ENCODE results near the gene CARS2. TPM values are rescaled to one million over a fixed set of nuclear protein-coding genes. Genes with fewer than 3 reads are reported as not detected.

Gene CARS2
- total and polyA plus RNA-seq, 3 experiments from 2014 or later = 39.2 to 84.9 (median 84.5) TPM

GRCh38 chr13:110684388-110685056 is 21.4 kb downstream of the CARS2 start:
- Mint-ChIP-seq H3K27ac (no peak overlapping the region), H3K9me3 (no peaks in the 10 kb centered on the region), H3K4me1 (peaks cover 0 to 6% (median 0%) of the 10 kb centered on the region in 3 donors), H3K36me3 (peaks cover 4 to 79% (median 14%) of the 10 kb centered on the region in 3 donors), H3K4me3 (no peak overlapping the region), H3K27me3 (no peaks in the 10 kb centered on the region)
- Histone ChIP-seq H3K27me3 (ENCODE audit: insufficient read depth, low read length, poor library complexity, severe bottlenecking) (no peaks in the 10 kb centered on the region), H3K9me3 (ENCODE audit: low read length) (no peaks in the 10 kb centered on the region), H3K27ac (ENCODE audit: low read depth, low read length) (no peak overlapping the region), H3K4me3 (ENCODE audit: low read length) (no peak overlapping the region), H3K4me1 (ENCODE audit: insufficient read depth, low read length) (no peaks in the 10 kb centered on the region), H3K36me3 (ENCODE audit: insufficient read depth, low read length) (peaks cover 13% of the 10 kb centered on the region)
- no peak for DNase-seq
- CTCF ChIA-PET = interaction anchor here (0.8 to 3.3 kb wide), 6 partner anchors 21 to 141 kb away, joined by 3 to 23 read pairs (median 6); partner anchors contain the start of gene CARS2
- POLR2A ChIA-PET = no interaction called here

- POLR2A ChIA-PET = no interaction called here
These were observed 22.0 kb downstream of the CARS2 start for GRCh38 chr13:110683921-110684320.

GRCh38 chr13:110683203-110683883 is 22.6 kb downstream of the CARS2 start:
- H3K4me3 ChIP-seq (ENCODE audit: low read length) = no peak overlapping the region

More at GRCh38 chr13:110683921-110684320, 22.0 kb downstream of the CARS2 start:
- no peak overlapping the region for H3K4me3 ChIP-seq (ENCODE audit: low read length)
- DNase-seq = no peak
- Mint-ChIP-seq H3K36me3 (peaks cover 4 to 77% (median 16%) of the 10 kb centered on the region in 3 donors), H3K4me3 (no peak overlapping the region), H3K27me3 (no peaks in the 10 kb centered on the region), H3K27ac (peak overlapping the region in 1 of 8 donors; percentile 17), H3K4me1 (peaks cover 0 to 2% (median 0%) of the 10 kb centered on the region in 3 donors), H3K9me3 (no peaks in the 10 kb centered on the region)
- CTCF ChIA-PET = interaction anchor here (0.7 to 3.3 kb wide), 13 partner anchors 18 to 141 kb away, joined by 3 to 23 read pairs (median 5); partner anchors contain the start of gene CARS2
- no peaks in the 10 kb centered on the region for H3K9me3 ChIP-seq (ENCODE audit: low read length)
- H3K27me3 ChIP-seq (ENCODE audit: insufficient read depth, low read length, poor library complexity, severe bottlenecking) = no peaks in the 10 kb centered on the region
- peaks cover 13% of the 10 kb centered on the region for H3K36me3 ChIP-seq (ENCODE audit: insufficient read depth, low read length)
- no peaks in the 10 kb centered on the region for H3K4me1 ChIP-seq (ENCODE audit: insufficient read depth, low read length)
- H3K27ac ChIP-seq (ENCODE audit: low read depth, low read length) = no peak overlapping the region

GRCh38 chr13:110682746-110683145 is 23.2 kb downstream of the CARS2 start:
- Mint-ChIP-seq H3K4me1 (peaks cover 0 to 10% (median 4%) of the 10 kb centered on the region in 3 donors), H3K27me3 (no peaks in the 10 kb centered on the region), H3K36me3 (peaks cover 10 to 79% (median 23%) of the 10 kb centered on the region in 3 donors), H3K9me3 (no peaks in the 10 kb centered on the region), H3K4me3 (no peak overlapping the region), H3K27ac (no peak overlapping the region)
- Histone ChIP-seq H3K36me3 (ENCODE audit: insufficient read depth, low read length) (peaks cover 13% of the 10 kb centered on the region), H3K4me3 (ENCODE audit: low read length) (no peak overlapping the region), H3K4me1 (ENCODE audit: insufficient read depth, low read length) (no peaks in the 10 kb centered on the region), H3K27me3 (ENCODE audit: insufficient read depth, low read length, poor library complexity, severe bottlenecking) (no peaks in the 10 kb centered on the region), H3K27ac (ENCODE audit: low read depth, low read length) (no peak overlapping the region), H3K9me3 (ENCODE audit: low read length) (no peaks in the 10 kb centered on the region)
- ChIA-PET CTCF (interaction anchor here (0.7 to 3.3 kb wide), 12 partner anchors 16 to 139 kb away, joined by 3 to 23 read pairs (median 6); partner anchors contain the start of gene CARS2), POLR2A (no interaction called here)
- DNase-seq = no peak

More at GRCh38 chr13:110683203-110683883, 22.6 kb downstream of the CARS2 start:
- Histone ChIP-seq H3K9me3 (ENCODE audit: low read length) (no peaks in the 10 kb centered on the region), H3K4me1 (ENCODE audit: insufficient read depth, low read length) (no peaks in the 10 kb centered on the region), H3K36me3 (ENCODE audit: insufficient read depth, low read length) (peaks cover 13% of the 10 kb centered on the region), H3K27me3 (ENCODE audit: insufficient read depth, low read length, poor library complexity, severe bottlenecking) (no peaks in the 10 kb centered on the region), H3K27ac (ENCODE audit: low read depth, low read length) (no peak overlapping the region)
- Mint-ChIP-seq H3K9me3 (no peaks in the 10 kb centered on the region), H3K4me1 (peaks cover 0 to 7% (median 1%) of the 10 kb centered on the region in 3 donors), H3K36me3 (peaks cover 7 to 79% (median 22%) of the 10 kb centered on the region in 3 donors), H3K27me3 (no peaks in the 10 kb centered on the region), H3K27ac (peak overlapping the region in 2 of 8 donors; percentile 17 to 42), H3K4me3 (no peak overlapping the region)
- ChIA-PET POLR2A (no interaction called here), CTCF (interaction anchor here (0.7 to 3.3 kb wide), 15 partner anchors 16 to 139 kb away, joined by 3 to 23 read pairs (median 5); partner anchors contain the start of gene CARS2)
- DNase-seq = peak in 1 of 5 donors; percentile 26

- Mint-ChIP-seq H3K27ac (peak overlapping the region in 1 of 8 donors; percentile 42), H3K27me3 (no peaks in the 10 kb centered on the region), H3K9me3 (no peaks in the 10 kb centered on the region), H3K36me3 (peaks cover 10 to 75% (median 22%) of the 10 kb centered on the region in 3 donors), H3K4me1 (peaks cover 0 to 9% (median 4%) of the 10 kb centered on the region in 3 donors), H3K4me3 (peak overlapping the region in 1 of 7 donors; percentile 46)
- Histone ChIP-seq H3K4me3 (ENCODE audit: low read length) (no peak overlapping the region), H3K27me3 (ENCODE audit: insufficient read depth, low read length, poor library complexity, severe bottlenecking) (no peaks in the 10 kb centered on the region), H3K36me3 (ENCODE audit: insufficient read depth, low read length) (peaks cover 9% of the 10 kb centered on the region), H3K4me1 (ENCODE audit: insufficient read depth, low read length) (no peaks in the 10 kb centered on the region), H3K27ac (ENCODE audit: low read depth, low read length) (no peak overlapping the region), H3K9me3 (ENCODE audit: low read length) (no peaks in the 10 kb centered on the region)
- POLR2A ChIA-PET = no interaction called here
- DNase-seq = no peak
- CTCF ChIA-PET = interaction anchor here (0.9 to 3.3 kb wide), 6 partner anchors 25 to 140 kb away, joined by 3 to 10 read pairs (median 3); no protein-coding TSS in a partner anchor
These were observed 23.9 kb downstream of the CARS2 start for GRCh38 chr13:110681868-110682550.

- Histone ChIP-seq H3K9me3 (ENCODE audit: low read length) (no peaks in the 10 kb centered on the region), H3K27ac (ENCODE audit: low read depth, low read length) (no peak overlapping the region), H3K27me3 (ENCODE audit: insufficient read depth, low read length, poor library complexity, severe bottlenecking) (no peaks in the 10 kb centered on the region), H3K4me3 (ENCODE audit: low read length) (no peak overlapping the region), H3K36me3 (ENCODE audit: insufficient read depth, low read length) (peaks cover 11% of the 10 kb centered on the region), H3K4me1 (ENCODE audit: insufficient read depth, low read length) (no peaks in the 10 kb centered on the region)
- no peaks in the 10 kb centered on the region for H3K9me3 Mint-ChIP-seq
- ChIA-PET CTCF (interaction anchor here (0.7 to 1.7 kb wide), 4 partner anchors 36 to 139 kb away, joined by 3 read pairs; no protein-coding TSS in a partner anchor), POLR2A (no interaction called here)
- DNase-seq = peak in 1 of 5 donors; percentile 21
- H3K27me3 Mint-ChIP-seq = no peaks in the 10 kb centered on the region
- H3K27ac Mint-ChIP-seq = peak overlapping the region in 2 of 8 donors; percentile 7 to 60
- no peak overlapping the region for H3K4me3 Mint-ChIP-seq
- H3K4me1 Mint-ChIP-seq = peaks cover 0 to 17% (median 10%) of the 10 kb centered on the region in 3 donors
- H3K36me3 Mint-ChIP-seq = peaks cover 10 to 76% (median 25%) of the 10 kb centered on the region in 3 donors
These were observed 25.1 kb downstream of the CARS2 start for GRCh38 chr13:110680852-110681251.

- peaks cover 24 to 71% (median 29%) of the 10 kb centered on the region in 3 donors for H3K36me3 Mint-ChIP-seq
- no peak overlapping the region for H3K4me3 Mint-ChIP-seq
- H3K4me1 Mint-ChIP-seq = peaks cover 3 to 26% (median 14%) of the 10 kb centered on the region in 3 donors
- H3K9me3 ChIP-seq (ENCODE audit: low read length) = no peaks in the 10 kb centered on the region
- H3K9me3 Mint-ChIP-seq = no peaks in the 10 kb centered on the region
- no peak for DNase-seq
- no peaks in the 10 kb centered on the region for H3K27me3 ChIP-seq (ENCODE audit: insufficient read depth, low read length, poor library complexity, severe bottlenecking)
- H3K4me1 ChIP-seq (ENCODE audit: insufficient read depth, low read length) = no peaks in the 10 kb centered on the region
- CTCF ChIA-PET = no interaction called here
- H3K36me3 ChIP-seq (ENCODE audit: insufficient read depth, low read length) = peaks cover 5% of the 10 kb centered on the region
- no peak overlapping the region for H3K27ac ChIP-seq (ENCODE audit: low read depth, low read length)
- POLR2A ChIA-PET = interaction anchor here (0.5 kb wide), 1 partner anchor 54 kb away, joined by 3 read pairs; no protein-coding TSS in a partner anchor
- peak overlapping the region in 2 of 8 donors; percentile 22 to 44 for H3K27ac Mint-ChIP-seq
- H3K4me3 ChIP-seq (ENCODE audit: low read length) = no peak overlapping the region
- H3K27me3 Mint-ChIP-seq = no peaks in the 10 kb centered on the region
These were observed 28.0 kb downstream of the CARS2 start for GRCh38 chr13:110677731-110678545.
